ENCODE data around the gene SYVN1.
"Not testable (repeated sequence)": the region's sequence is repeated elsewhere in the genome, so short reads cannot be mapped to it uniquely, and the experiment has no call there.

Gene SYVN1

GRCh38 chr11:65126624-65127274 lies 7.6 kb downstream of the SYVN1 start:
- DNase-seq: no peak

DNA sequence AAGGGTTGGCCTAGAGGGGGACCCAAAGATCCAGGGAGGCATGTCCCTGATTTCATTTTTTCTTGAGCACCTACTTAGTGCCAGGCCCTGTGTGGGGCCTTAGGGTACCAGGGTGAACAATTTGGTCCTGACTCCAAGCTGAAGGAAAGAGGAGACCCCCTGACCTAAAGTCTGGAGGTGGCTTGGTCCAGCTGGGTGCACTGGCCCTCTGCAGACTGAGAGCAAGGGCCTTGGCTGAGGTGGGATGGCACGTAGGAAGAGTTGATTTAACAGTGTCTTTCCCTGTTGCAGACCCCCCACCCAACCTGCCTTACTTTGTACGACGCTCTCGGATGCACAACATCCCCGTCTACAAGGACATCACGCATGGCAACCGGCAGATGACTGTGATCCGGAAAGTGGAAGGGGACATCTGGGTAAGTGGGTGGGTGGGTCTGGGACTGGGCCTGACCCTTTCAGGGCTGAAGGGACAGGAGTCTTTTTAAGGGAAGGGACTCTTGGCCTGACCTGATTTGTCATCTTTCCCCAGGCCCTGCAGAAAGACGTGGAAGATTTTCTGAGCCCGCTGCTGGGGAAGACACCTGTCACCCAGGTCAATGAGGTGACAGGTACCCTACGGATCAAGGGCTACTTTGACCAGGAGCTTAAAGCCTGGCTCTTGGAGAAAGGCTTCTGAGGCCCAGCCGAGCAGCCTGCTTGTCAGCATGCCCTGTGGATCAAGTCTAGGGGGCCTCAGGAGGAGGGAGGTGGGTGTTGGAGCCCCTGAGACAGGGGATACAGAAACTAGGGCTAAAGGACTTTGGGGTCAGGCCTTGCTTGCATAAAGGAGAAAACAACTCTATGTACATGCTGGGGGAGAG lies 8.9 kb downstream of the SYVN1 start:
- DNase-seq: no peak

DNA sequence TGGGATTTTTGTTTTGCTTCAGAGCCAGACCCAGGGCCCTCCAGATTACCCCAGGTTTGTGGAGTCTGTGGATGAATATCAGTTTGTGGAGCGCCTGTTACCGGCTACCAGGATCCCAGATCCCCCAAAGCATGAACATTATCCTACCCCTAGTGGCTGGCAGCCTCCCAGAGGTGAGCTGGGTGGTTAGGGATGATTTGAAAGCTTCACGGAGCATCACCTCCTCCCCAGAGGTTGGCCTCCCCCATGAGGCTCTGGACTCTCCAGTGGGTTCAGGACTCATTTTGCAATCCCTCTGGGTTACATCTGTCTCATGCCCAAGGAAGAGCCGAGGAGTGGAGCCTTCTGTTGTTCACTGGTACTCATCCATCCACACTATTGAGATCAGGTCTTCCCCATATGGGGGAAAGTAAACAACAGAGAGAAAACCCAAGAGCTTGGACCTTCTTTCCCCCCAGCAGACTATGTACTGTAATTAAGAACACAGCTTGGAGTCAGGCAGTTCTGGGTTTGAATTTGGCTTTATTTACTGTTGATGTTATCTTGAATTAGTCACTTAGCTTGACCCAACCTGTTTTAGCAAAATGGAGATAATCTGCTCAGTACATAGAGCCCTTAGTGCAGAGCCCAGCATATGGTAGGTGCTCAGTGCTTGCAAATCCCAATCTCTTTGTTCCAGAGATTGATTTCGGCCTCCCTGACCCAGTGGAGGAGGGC lies 9.7 kb downstream of the SYVN1 start:
- no peak for DNase-seq

DNA sequence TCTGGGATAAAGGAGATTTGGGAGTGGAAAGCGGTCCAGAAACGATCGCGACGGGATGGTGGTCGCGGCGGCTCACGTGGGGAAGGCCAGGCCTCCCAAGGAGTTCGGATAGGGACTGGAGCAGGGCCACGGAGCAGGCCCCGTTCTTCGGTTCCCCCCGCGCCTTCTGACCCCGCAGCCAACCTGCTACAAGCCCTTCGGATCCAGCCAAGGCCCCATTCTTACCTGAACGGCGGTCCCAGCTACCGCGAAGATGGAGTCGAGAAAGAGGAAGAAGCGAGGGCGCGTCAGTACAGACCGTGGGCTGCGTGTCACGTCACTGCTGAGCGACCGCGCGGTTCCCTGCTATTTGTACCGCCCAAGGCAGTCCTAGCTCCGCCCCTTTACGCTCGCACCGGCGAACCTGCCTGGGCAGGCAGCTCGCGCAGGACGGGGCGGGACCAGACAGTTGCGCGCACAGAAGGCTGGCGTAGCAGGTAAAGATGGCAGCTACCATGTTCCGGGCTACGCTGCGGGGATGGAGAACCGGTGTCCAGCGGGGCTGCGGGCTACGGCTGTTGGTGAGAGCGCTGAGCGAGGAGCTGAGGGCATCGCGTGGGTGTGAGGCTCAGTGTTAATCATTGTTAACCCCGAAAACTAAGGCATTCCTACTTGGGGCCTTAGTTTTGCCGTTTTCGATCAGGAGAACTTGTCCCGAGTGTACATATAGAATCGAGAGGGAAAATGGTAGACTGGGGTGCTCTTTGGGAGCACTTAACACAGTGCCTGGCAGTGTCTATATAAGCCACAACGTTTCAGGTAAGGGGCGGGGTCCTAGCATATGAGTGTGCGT lies 12.2 kb downstream of the SYVN1 start, which contains the start of the genes FAU and MRPL49:
Gene FAU, minus strand, starts transcription at position 270 of the 832 bp plus-strand sequence. CDS start 321 bp downstream, outside the sequence.
Gene MRPL49, plus strand, starts transcription at position 457 of the 832 bp plus-strand sequence. Its CDS starts 26 bp downstream, at position 483.
- DNase-seq: peak; percentile 99

- no peak for DNase-seq
These were observed 12.9 kb downstream of the SYVN1 start for GRCh38 chr11:65121447-65121864.

DNA sequence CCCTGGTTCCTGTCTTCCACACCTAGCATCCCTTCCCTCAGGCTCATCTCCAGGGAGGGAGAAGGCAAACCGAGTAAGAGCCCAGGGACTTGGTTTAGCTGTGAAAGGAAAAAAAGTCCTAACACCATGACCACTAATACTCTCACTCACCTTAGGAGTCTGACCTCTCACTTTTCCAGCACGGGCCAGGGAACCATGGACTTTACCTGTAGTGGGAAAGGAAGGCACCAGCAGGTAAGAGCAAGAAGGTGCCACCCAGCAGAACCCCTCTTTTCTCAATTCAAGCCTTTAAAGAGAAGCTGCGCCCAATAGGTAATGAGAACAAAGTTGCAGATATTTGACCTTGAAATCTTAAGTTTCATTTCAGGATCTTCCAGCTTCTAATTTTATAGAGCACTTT lies 13.5 kb downstream of the SYVN1 start:
- no peak for DNase-seq

DNA sequence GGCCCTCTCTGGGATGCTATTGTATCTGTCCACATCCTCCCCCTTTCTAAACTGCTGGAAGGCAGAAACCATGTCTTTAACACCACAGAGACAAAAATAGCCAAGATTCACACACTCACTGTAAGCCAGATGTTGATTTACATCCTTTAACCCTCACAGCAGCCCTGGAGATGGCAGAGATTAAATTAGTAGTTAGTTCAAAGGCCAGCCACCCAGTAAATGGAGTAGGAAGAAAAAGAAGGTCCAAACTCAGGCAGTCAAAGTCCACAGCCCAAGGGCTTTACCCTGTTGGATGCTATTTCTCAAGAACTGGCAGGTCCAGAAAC lies 14.7 kb downstream of the SYVN1 start:
- DNase-seq: no peak

DNA sequence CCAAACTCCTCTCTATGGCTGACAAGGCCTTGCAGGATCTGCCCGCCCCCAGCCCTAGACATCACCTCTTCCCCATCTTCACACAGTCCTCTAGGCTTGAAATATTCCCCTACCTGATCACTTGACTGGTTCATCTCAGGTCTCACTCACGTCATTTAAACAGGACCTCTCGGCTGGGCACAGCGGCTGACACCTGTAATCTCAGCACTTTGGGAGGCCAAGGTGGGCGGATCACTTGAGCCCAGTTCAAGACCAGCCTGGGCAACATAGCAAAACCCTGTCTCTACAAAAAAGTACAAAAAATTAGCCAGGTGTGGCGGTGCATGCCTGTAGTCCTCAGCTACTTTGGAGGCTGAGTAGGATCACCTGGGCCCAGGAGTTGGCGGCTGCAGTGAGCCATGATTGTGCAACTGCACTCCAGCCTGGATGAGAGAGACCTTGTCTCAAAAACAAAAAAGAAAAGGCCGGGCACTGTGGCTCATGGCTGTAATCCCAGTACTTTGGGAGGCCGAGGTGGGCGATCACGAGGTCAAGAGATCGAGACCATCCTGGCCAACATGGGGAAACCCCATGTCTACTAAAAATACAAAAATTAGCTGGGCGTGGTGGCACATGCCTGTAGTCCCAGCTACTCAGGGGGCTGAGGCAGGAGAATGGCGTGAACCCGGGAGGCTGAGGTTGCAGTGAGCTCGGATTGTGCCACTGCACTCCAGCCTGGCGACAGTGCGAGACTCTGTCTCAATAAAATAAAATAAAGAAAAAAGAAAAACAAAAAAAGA lies 15.2 kb downstream of the SYVN1 start:
- DNase-seq: not testable (repeated sequence)

DNA sequence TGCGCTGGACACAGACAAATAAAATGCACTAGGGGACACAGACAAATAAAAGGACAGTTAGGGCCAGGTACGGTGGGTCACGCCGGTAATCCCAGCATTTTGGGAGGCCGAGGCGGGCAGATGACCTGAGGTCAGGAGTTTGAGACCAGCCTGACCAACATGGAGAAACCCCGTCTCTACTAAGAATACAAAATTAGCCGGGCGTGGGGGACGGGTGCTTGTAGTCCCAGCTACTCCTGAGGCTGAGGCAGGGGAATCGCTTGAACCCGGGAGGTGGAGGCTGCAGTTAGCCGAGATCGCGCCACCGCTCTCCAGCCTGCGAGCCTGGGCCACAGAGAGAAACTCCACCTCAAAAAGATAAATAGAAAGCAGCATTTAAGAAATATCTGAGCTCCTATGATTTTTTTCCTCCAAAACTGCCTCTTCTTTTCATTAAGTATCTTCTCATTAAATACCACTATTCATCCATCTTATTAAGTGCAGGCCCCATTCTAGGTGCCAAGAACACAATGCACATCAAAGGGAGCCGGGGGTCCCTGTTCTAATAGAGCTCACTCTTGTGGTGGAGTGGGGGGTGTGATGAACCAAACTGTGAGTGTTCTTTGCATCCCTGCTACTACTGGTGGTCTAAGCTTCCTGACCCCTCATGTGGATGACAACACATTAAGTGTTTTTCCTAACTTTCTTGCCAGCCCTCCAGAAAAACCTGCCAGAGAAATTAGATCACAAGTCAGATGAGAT lies 16.1 kb downstream of the SYVN1 start:
- DNase-seq: no peak

- peak; percentile 100 for DNase-seq
These were observed 16.9 kb downstream of the SYVN1 start, which contains the start of gene ZNHIT2 for GRCh38 chr11:65117206-65118096. Gene ZNHIT2 (minus strand): TSS chr11:65117701. CDS start chr11:65117653, 48 bp downstream.

GRCh38 chr11:65116370-65117205 lies 17.7 kb downstream of the SYVN1 start:
- DNase-seq: peak; percentile 6

DNA sequence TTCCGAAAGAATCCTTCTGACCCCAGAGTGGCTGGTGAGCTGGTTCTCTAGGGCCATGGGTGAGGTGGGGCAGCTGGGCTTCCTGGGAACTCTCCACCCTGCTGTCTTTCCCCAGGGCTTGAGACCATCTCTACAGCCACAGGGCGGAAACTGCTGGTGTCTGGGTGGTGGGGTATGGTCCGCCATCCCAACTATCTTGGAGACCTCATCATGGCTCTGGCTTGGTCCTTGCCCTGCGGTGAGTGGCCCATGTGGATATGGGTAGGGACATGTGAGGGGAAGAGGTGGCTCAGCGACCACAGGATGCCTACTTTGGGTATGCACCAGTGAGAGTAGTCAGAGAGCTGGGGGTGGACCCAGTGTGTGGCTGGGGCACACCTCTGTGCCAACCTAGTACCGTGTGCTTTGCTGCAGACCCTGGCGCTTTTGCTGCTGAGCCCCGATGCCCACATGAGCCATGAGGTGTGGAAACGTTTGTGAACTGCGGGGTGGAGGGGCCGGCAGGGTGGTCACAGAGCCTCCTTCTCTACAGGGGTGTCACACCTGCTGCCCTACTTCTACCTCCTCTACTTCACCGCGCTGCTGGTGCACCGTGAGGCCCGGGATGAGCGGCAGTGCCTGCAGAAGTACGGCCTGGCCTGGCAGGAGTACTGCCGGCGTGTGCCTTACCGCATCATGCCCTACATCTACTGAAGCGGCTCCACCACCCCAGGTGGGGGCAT lies 18.8 kb downstream of the SYVN1 start:
- no peak for DNase-seq

DNA sequence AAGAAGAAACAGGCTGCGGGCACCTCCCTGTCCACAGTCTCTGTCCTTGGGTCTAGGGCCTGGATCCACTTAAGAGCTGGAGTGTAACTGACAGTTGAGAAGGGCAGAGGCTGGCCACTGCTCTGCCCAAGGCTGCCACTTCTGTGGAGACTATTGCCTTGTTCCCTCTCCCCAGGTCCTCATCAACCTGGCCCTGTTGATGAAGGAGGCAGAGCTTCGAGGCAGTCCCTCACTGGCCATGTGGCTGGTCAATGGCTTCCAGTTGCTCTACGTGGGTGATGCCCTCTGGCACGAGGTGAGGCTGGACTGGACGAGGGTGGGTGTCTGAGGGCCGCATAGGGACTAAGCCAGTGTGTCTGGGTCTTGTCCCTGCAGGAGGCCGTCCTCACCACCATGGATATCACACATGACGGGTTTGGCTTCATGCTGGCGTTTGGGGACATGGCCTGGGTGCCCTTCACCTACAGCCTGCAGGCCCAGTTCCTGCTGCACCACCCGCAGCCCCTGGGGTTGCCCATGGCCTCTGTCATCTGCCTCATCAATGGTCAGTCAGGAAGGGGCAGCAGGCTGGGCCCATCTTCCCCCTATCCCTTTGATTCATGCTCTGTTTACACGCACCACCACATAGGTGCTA lies 19.7 kb downstream of the SYVN1 start:
- DNase-seq: no peak

DNA sequence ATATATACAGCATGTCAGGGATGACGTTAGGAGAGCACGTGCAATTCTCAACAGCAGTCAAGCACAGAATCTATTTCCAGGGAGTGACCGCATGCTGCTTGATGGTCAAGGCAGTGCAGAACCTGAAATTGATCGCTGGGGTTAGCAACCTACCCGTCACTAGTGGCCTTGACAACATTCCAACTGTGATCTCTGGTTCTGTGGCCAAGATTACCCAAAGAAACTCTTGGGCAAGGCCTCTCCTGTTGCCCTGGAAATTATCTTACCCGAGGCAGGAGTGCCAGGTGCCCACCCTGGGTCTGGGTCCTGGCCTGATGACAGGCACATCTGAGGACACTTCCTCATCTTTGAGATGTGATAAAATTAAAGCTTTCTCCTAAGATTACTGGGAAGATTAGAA lies 20.5 kb downstream of the SYVN1 start:
- DNase-seq: no peak

- DNase-seq: no peak
These were observed 21.0 kb downstream of the SYVN1 start for GRCh38 chr11:65113361-65113756.

DNA sequence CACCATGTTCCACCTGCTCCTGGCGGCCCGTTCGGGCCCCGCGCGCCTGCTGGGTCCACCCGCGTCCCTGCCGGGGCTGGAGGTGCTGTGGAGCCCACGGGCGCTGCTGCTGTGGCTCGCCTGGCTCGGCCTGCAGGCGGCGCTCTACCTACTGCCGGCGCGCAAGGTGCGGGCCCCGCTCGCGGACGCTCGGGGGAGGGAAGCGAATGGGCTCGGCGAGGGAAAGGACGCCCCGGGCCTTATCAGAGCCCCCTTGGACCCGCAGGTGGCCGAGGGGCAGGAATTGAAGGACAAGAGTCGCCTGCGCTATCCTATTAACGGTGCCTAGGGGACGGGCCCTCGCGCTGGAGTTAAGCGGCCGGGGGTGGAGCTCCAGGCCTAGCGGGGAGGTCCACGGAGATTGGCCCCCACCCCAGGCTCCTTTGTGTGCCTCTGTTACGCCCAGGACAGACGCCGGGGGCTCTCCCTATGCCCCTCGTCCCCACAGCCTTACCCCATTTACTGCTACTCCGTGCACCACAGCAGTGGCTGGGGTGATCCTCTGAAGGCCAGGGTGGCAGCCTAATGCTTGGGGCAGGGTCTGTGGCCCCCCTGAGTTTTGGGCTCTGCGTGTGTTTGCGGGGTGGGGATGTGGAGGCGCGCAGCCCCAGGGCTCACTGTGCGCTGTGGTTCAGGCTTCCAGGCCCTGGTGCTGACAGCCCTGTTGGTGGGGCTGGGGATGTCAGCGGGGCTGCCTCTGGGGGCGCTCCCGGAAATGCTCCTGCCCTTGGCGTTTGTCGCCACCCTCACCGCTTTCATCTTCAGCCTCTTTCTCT lies 21.6 kb downstream of the SYVN1 start:
- DNase-seq: peak; percentile 30
